IMR-90 (cell line): ENCODE data around the gene SPATA2L. TPM values are rescaled to one million over a fixed set of nuclear protein-coding genes. Genes with fewer than 3 reads are reported as not detected.

Source experiments
- ATAC-seq: fragments of 200-7000 bp; cut with Tn5 transposase; 2 replicates; pipeline ENCODE4 v1.9.1; 2020; ENCODE audit warnings: low read depth, mild to moderate bottlenecking, moderate library complexity
- BruUV-seq: library from RNA; stranded (reverse); fragments of 400-500 nt; replicated peaks from 2 replicates; lab custom pipeline; 2021; lab: Mats Ljungman, UMichigan
- CTCF ChIA-PET: fragments of 300-600 bp; formaldehyde crosslinking; extraction: SDS; loops from one replicate; lab custom pipeline; 2021; ENCODE audit warnings: antibody characterized with exemption; lab: Yijun Ruan, JAX
- POLR2A ChIA-PET: fragments of 300-600 bp; sonication (Branson Sonifier 250); formaldehyde crosslinking; loops from one replicate; lab custom pipeline; 2022; ENCODE audit warnings: antibody characterized with exemption; ENCODE audit not compliant: unreplicated experiment; lab: Charles Lee
- DNase-seq: peaks from one replicate; pipeline ENCODE4 v3.0.0; 2013
- H2AFZ ChIP-seq: replicated peaks from 2 replicates; pipeline ENCODE3; 2013; ENCODE audit warnings: low read length, mild to moderate bottlenecking; ENCODE audit not compliant: poor library complexity
- H2AK5ac ChIP-seq: 2 replicates; pipeline ENCODE4 v1.6.1; 2013; ENCODE audit warnings: low read depth, low read length, inconsistent platforms
- H2AK9ac ChIP-seq: replicated peaks from 2 replicates; pipeline ENCODE3; 2013; ENCODE audit warnings: mild to moderate bottlenecking, low read depth, low read length, moderate library complexity; ENCODE audit not compliant: poor library complexity
- H2BK120ac ChIP-seq: 2 replicates; pipeline ENCODE4 v1.6.1; 2013; ENCODE audit warnings: low read depth, low read length, inconsistent platforms
- H2BK15ac ChIP-seq: 3 replicates; pipeline ENCODE4 v1.6.1; 2013; ENCODE audit warnings: low read depth, low read length, inconsistent platforms
- H2BK20ac ChIP-seq: 2 replicates; pipeline ENCODE4 v1.6.1; 2013; ENCODE audit warnings: low read depth, mild to moderate bottlenecking, inconsistent platforms, low read length, moderate library complexity
- H2BK5ac ChIP-seq: 2 replicates; pipeline ENCODE4 v1.6.1; 2013; ENCODE audit warnings: mild to moderate bottlenecking, low read depth, low read length, inconsistent platforms; ENCODE audit not compliant: poor library complexity, severe bottlenecking
- H3K14ac ChIP-seq: replicated peaks from 2 replicates; pipeline ENCODE4 v1.6.1; 2013; ENCODE audit warnings: low read depth, low read length, inconsistent platforms
- H3K18ac ChIP-seq: 2 replicates; pipeline ENCODE4 v1.6.1; 2013; ENCODE audit warnings: low read depth, low read length, control low read depth
- H3K23ac ChIP-seq: 2 replicates; pipeline ENCODE4 v1.6.1; 2013; ENCODE audit warnings: low read depth, low read length, inconsistent platforms
- H3K27ac ChIP-seq: 2 replicates; pipeline ENCODE4 v1.5.1; 2013; ENCODE audit warnings: mild to moderate bottlenecking, control low read depth, low read length; ENCODE audit not compliant: insufficient read depth
- H3K27me3 ChIP-seq: 2 replicates; pipeline ENCODE4 v1.6.1; 2013; ENCODE audit warnings: low read length; ENCODE audit not compliant: control insufficient read depth, insufficient read depth
- H3K36me3 ChIP-seq: 2 replicates; pipeline ENCODE4 v1.6.1; 2013; ENCODE audit warnings: low read length, mixed read lengths; ENCODE audit not compliant: control insufficient read depth, insufficient read depth
- H3K4ac ChIP-seq: 2 replicates; pipeline ENCODE4 v1.6.1; 2013; ENCODE audit warnings: low read depth, low read length, inconsistent platforms
- H3K4me1 ChIP-seq: 2 replicates; pipeline ENCODE4 v1.6.1; 2013; ENCODE audit warnings: low read length, mixed read lengths; ENCODE audit not compliant: control insufficient read depth, insufficient read depth
- H3K4me2 ChIP-seq: 2 replicates; pipeline ENCODE4 v1.6.1; 2013; ENCODE audit warnings: low read depth, mild to moderate bottlenecking, control low read depth, low read length, moderate library complexity
- H3K4me3 ChIP-seq: 2 replicates; pipeline ENCODE4 v1.5.1; 2013; ENCODE audit warnings: low read depth, mild to moderate bottlenecking, control low read depth, low read length, moderate library complexity; ENCODE audit not compliant: insufficient read depth
- H3K56ac ChIP-seq: 2 replicates; pipeline ENCODE4 v1.6.1; 2013; ENCODE audit warnings: low read length, inconsistent platforms; ENCODE audit not compliant: insufficient read depth; ENCODE audit errors: extremely low read depth
- H3K79me1 ChIP-seq, 2 experiments: 2 replicates each; pipeline ENCODE4 v1.6.1; 2013; ENCODE audit warnings: low read length in 2 of 2, inconsistent platforms in 1 of 2, low read depth in 1 of 2
- H3K9ac ChIP-seq: 2 replicates; pipeline ENCODE4 v1.6.1; 2013; ENCODE audit warnings: low read depth, low read length, control low read depth
- H3K9me1 ChIP-seq: 2 replicates; pipeline ENCODE4 v1.6.1; 2013; ENCODE audit warnings: low read length, inconsistent platforms; ENCODE audit not compliant: insufficient read depth
- H3K9me3 ChIP-seq: 2 replicates; pipeline ENCODE4 v1.6.1; 2013; ENCODE audit warnings: low read length; ENCODE audit not compliant: control insufficient read depth, insufficient read depth
- H4K20me1 ChIP-seq: 2 replicates; pipeline ENCODE4 v1.6.1; 2013; ENCODE audit warnings: low read length, inconsistent platforms; ENCODE audit not compliant: insufficient read depth
- H4K5ac ChIP-seq: 2 replicates; pipeline ENCODE4 v1.6.1; 2013; ENCODE audit warnings: mild to moderate bottlenecking, low read depth, low read length, control low read depth
- H4K8ac ChIP-seq, 2 experiments: 2 replicates each; pipeline ENCODE4 v1.6.1; 2013; ENCODE audit warnings: low read depth in 2 of 2, low read length in 2 of 2, control low read depth in 1 of 2, inconsistent platforms in 1 of 2
- H4K91ac ChIP-seq: 2 replicates; pipeline ENCODE4 v1.6.1; 2013; ENCODE audit warnings: low read depth, low read length, inconsistent platforms; ENCODE audit not compliant: insufficient read depth
- BHLHE40 ChIP-seq: fragments of 150-350 bp; IDR thresholded peaks from 2 replicates; pipeline ENCODE4 v1.6.1; 2016; ENCODE audit warnings: mild to moderate bottlenecking, low read depth, low read length
- MXI1 ChIP-seq: IDR thresholded peaks from 2 replicates; pipeline ENCODE4 v1.6.1; 2012; ENCODE audit warnings: low read depth, mild to moderate bottlenecking, low read length, moderate library complexity, borderline replicate concordance
- POLR2A ChIP-seq: IDR thresholded peaks from 2 replicates; pipeline ENCODE4 v1.6.1; 2012; ENCODE audit warnings: mild to moderate bottlenecking, low read depth, low read length
- RCOR1 ChIP-seq: IDR thresholded peaks from 2 replicates; pipeline ENCODE4 v1.6.1; 2012; ENCODE audit warnings: mild to moderate bottlenecking, low read length, improper control_type of control experiment; ENCODE audit not compliant: insufficient replicate concordance
- WGBS, 2 experiments: methylation state at CpG; one replicate each; pipeline versions ENCODE4 v1.1.5 to v1.1.7; 2013; ENCODE audit warnings: missing lambda C conversion rate in 2 of 2; ENCODE audit not compliant: insufficient read length in 1 of 2; ENCODE audit errors: extremely low coverage in 2 of 2; 5-methylcytosine and 5-hydroxymethylcytosine counted together
- dilution Hi-C: fragments of 300-500 bp; cut with HindIII; formaldehyde crosslinking; loops from one replicate; pipeline ENCODE4 v1.14.3; 2018; ENCODE audit warnings: low sequenced_read_pairs; ENCODE audit not compliant: unreplicated experiment
- in situ Hi-C: fragments of 300-500 bp; cut with MboI; formaldehyde crosslinking; loops from 3 replicates; pipeline ENCODE4 v1.14.3; 2019; ENCODE audit warnings: low sequenced_read_pairs, inconsistent platforms, mixed read lengths
- intact Hi-C: fragments of 100-400 bp; cut with micrococcal nuclease; formaldehyde crosslinking; loops from 2 replicates; pipeline ENCODE4 v1.10.0; 2022
- polyA plus RNA-seq, 3 experiments: library from polyadenylated mRNA; depleted of rRNA; stranded (reverse); fragments of >200 nt; gene quantifications; 2 replicates each; pipeline ENCODE4 v1.2.3, GENCODE V29; 2012; ENCODE audit warnings: low replicate concordance in 1 of 3
- total RNA-seq: library from RNA; depleted of rRNA; stranded (reverse); fragments of >200 nt; gene quantifications from 2 replicates; pipeline ENCODE4 v1.2.3, GENCODE V29; 2012
- TF ChIP-seq, protein P1 (sequence below): fragments of 150-350 bp; IDR thresholded peaks from 2 replicates; pipeline ENCODE4 v1.6.1; 2016; ENCODE audit warnings: low read depth, mild to moderate bottlenecking, low read length, moderate library complexity, borderline replicate concordance
- TF ChIP-seq, protein P2 (sequence below): fragments of 150-350 bp; IDR thresholded peaks from 2 replicates; pipeline ENCODE4 v1.6.1; 2017; ENCODE audit warnings: mild to moderate bottlenecking, antibody characterized with exemption, low read length, low read depth

Gene SPATA2L
- total and polyA plus RNA-seq, 2 of the 4 experiments (the other 2 are of a cell fraction) = 4.8 to 6.9 TPM

DNA sequence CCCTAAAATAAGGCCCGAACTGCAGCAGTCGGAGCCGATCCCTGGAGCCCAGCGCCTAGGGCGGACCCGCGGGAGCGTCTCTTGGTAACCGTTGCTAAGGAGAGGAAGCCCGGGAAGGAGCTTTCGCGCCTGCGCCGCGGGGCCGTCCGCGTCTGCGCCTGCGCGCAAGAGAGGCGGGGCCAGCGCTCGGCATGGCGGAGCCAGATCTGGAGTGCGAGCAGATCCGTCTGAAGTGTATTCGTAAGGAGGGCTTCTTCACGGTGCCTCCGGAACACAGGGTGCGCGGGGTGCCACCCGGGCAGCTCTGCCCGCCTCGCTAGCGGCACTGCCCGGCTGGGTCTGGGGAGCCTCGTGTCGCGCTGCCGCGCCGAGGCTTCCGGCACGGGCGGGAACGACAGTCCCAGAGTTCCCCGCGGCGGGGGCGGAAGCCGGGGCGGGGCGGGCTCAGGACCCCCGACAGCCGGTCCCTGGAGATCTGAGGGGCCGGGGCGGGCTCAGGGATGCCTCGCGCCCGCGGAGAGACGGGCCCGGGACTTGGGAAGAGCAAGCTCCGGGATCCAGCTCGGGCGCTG is 14.9 kb downstream of the SPATA2L start, which contains the start of gene CDK10:
CDK10 (plus strand) TSS at position 170 of the 572 bp plus-strand sequence; CDS start at position 192, 22 bp downstream.
- intact Hi-C loops = no loop called here

More for the DNA sequence above, 14.9 kb downstream of the SPATA2L start, which contains the start of gene CDK10:
- ChIA-PET CTCF (interaction anchor here (0.6 to 1.5 kb wide), 2 partner anchors 13 to 15 kb away, joined by 3 read pairs; no protein-coding TSS in a partner anchor), POLR2A (interaction anchor here (0.5 to 0.6 kb wide), 2 partner anchors 192 to 238 kb away, joined by 4 to 11 read pairs; no protein-coding TSS in a partner anchor)
- H3K4ac ChIP-seq = peak within 1 kb of the TSS; percentile 96
- H3K27me3 ChIP-seq = no peaks in the 10 kb centered on the region
- peaks cover 28 to 35% of the 10 kb centered on the region in 2 experiments for H3K79me1 ChIP-seq
- H3K36me3 ChIP-seq = peaks cover 15% of the 10 kb centered on the region
- ATAC-seq = peak; percentile 93
- 1% methylated on average over 43 of the region's 67 CpGs; no CpG with 5 or more reads in 1 of the 2 experiments for WGBS, 2 experiments
- H2AFZ ChIP-seq = peak within 1 kb of the TSS; percentile 100
- H4K8ac ChIP-seq = peak within 1 kb of the TSS; percentile 68 to 95
- peak within 1 kb of the TSS; percentile 85; the same call in 1 of the 2 replicates for H2BK120ac ChIP-seq
- H2BK20ac ChIP-seq = 0 out of 2 replicates have a peak within 1 kb of the TSS, but pooled peaks have one; percentile 57
- H3K14ac ChIP-seq = peak within 1 kb of the TSS; percentile 100
- H3K18ac ChIP-seq = peak within 1 kb of the TSS; percentile 68
- peak within 1 kb of the TSS; percentile 99; the same call in 1 of the 2 replicates for H3K23ac ChIP-seq
- H2AK9ac ChIP-seq = peak within 1 kb of the TSS; percentile 99
- DNase-seq = peak; percentile 76
- H2AK5ac ChIP-seq = peak within 1 kb of the TSS; percentile 86
- H3K4me2 ChIP-seq = peak within 1 kb of the TSS; percentile 94
- in situ Hi-C loops = no loop called here
- H2BK15ac ChIP-seq = no peak within 1 kb of the TSS; the same call in 2 of the 3 replicates
- TF ChIP-seq, protein P1, sequence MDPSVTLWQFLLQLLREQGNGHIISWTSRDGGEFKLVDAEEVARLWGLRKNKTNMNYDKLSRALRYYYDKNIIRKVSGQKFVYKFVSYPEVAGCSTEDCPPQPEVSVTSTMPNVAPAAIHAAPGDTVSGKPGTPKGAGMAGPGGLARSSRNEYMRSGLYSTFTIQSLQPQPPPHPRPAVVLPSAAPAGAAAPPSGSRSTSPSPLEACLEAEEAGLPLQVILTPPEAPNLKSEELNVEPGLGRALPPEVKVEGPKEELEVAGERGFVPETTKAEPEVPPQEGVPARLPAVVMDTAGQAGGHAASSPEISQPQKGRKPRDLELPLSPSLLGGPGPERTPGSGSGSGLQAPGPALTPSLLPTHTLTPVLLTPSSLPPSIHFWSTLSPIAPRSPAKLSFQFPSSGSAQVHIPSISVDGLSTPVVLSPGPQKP = no peak
- TF ChIP-seq, protein P2, sequence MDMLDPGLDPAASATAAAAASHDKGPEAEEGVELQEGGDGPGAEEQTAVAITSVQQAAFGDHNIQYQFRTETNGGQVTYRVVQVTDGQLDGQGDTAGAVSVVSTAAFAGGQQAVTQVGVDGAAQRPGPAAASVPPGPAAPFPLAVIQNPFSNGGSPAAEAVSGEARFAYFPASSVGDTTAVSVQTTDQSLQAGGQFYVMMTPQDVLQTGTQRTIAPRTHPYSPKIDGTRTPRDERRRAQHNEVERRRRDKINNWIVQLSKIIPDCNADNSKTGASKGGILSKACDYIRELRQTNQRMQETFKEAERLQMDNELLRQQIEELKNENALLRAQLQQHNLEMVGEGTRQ = peak; percentile 15; the same call in 1 of the 2 replicates
- no peak for TF ChIP-seq RCOR1
- peak; percentile 94 for TF ChIP-seq MXI1
- peak; percentile 53; the same call in 1 of the 2 replicates for TF ChIP-seq BHLHE40
- TF ChIP-seq POLR2A = peak; percentile 61; the same call in 1 of the 2 replicates
- BruUV-seq = no TSS peak
- no peaks in the 10 kb centered on the region; the same call in 1 of the 2 replicates for H4K20me1 ChIP-seq
- peak within 1 kb of the TSS; percentile 85 for H4K5ac ChIP-seq
- peak within 1 kb of the TSS; percentile 98 for H3K56ac ChIP-seq
- H3K4me3 ChIP-seq = peak within 1 kb of the TSS; percentile 78
- H3K4me1 ChIP-seq = peaks cover 3% of the 10 kb centered on the region
- dilution Hi-C loops = no loop called here
- H3K9me1 ChIP-seq = peaks cover 6% of the 10 kb centered on the region; the same call in 1 of the 2 replicates
- H3K9me3 ChIP-seq = peaks cover 3% of the 10 kb centered on the region; the same call in 1 of the 2 replicates
- peak within 1 kb of the TSS; percentile 99 for H4K91ac ChIP-seq
- H3K27ac ChIP-seq = peak within 1 kb of the TSS; percentile 98
- peak within 1 kb of the TSS; percentile 97 for H2BK5ac ChIP-seq
- H3K9ac ChIP-seq = peak within 1 kb of the TSS; percentile 96
